Memory B cell (primary cell): ENCODE results near the gene EGFL7.

ENCODE experiments used
- ATAC-seq: fragments of 150-1000 bp; cut with Tn5 transposase; 2 replicates; pipeline ENCODE4 v1.10.0; 2021; ENCODE audit warnings: low read depth, mild to moderate bottlenecking, moderate library complexity
- DNase-seq, 2 donors: peaks; one replicate each; pipeline ENCODE4 v3.0.0; 2022; ENCODE audit warnings: low spot score in 2 of 2
- H3K27ac Mint-ChIP-seq: one replicate; pipeline ENCODE4 v1.8.0; 2022; ENCODE audit warnings: mild to moderate bottlenecking, moderate library complexity, mixed read lengths
- H3K27me3 Mint-ChIP-seq: one replicate; pipeline ENCODE4 v1.8.0; 2022; ENCODE audit warnings: mixed read lengths
- H3K36me3 Mint-ChIP-seq: one replicate; pipeline ENCODE4 v1.8.0; 2022; ENCODE audit warnings: mild to moderate bottlenecking, mixed read lengths
- H3K4me1 Mint-ChIP-seq: one replicate; pipeline ENCODE4 v1.8.0; 2022; ENCODE audit warnings: mixed read lengths
- H3K4me3 Mint-ChIP-seq: one replicate; pipeline ENCODE4 v1.8.0; 2022; ENCODE audit warnings: mild to moderate bottlenecking, moderate library complexity, mixed read lengths
- H3K9me3 Mint-ChIP-seq: one replicate; pipeline ENCODE4 v1.8.0; 2022; ENCODE audit warnings: mixed read lengths

Gene EGFL7

GRCh38 chr9:136657974-136658848, 4.5 kb upstream of the EGFL7 start:
- Mint-ChIP-seq H3K9me3 (no peaks in the 10 kb centered on the region), H3K36me3 (no peaks in the 10 kb centered on the region), H3K27ac (peak overlapping the region; percentile 45), H3K4me1 (peaks cover 9% of the 10 kb centered on the region), H3K4me3 (no peak overlapping the region), H3K27me3 (peaks cover 17% of the 10 kb centered on the region)
- no peak for ATAC-seq
- peak in 1 of 2 donors; percentile 32 for DNase-seq

- H3K9me3 Mint-ChIP-seq = no peaks in the 10 kb centered on the region
- DNase-seq (peak in 1 of 2 donors; percentile 39), ATAC-seq (no peak)
- peaks cover 9% of the 10 kb centered on the region for H3K4me1 Mint-ChIP-seq
- H3K4me3 Mint-ChIP-seq = no peak overlapping the region
- no peaks in the 10 kb centered on the region for H3K36me3 Mint-ChIP-seq
- no peak overlapping the region for H3K27ac Mint-ChIP-seq
- peaks cover 19% of the 10 kb centered on the region for H3K27me3 Mint-ChIP-seq
Measured at GRCh38 chr9:136658849-136659535, 3.7 kb upstream of the EGFL7 start.

GRCh38 chr9:136659861-136660784, 2.6 kb upstream of the EGFL7 start:
- ATAC-seq (no peak), DNase-seq (peak in 1 of 2 donors; percentile 29)
- Mint-ChIP-seq H3K4me1 (peaks cover 12% of the 10 kb centered on the region), H3K4me3 (no peak overlapping the region), H3K36me3 (no peaks in the 10 kb centered on the region), H3K27me3 (peaks cover 19% of the 10 kb centered on the region), H3K9me3 (no peaks in the 10 kb centered on the region), H3K27ac (no peak overlapping the region)

GRCh38 chr9:136660971-136661550, 1.7 kb upstream of the EGFL7 start:
- no peak for ATAC-seq
- peaks cover 18% of the 10 kb centered on the region for H3K27me3 Mint-ChIP-seq
- no peaks in the 10 kb centered on the region for H3K36me3 Mint-ChIP-seq
- peak in 1 of 2 donors; percentile 33 for DNase-seq
- H3K27ac Mint-ChIP-seq = no peak overlapping the region
- H3K4me3 Mint-ChIP-seq = no peak overlapping the region
- peaks cover 13% of the 10 kb centered on the region for H3K4me1 Mint-ChIP-seq
- no peaks in the 10 kb centered on the region for H3K9me3 Mint-ChIP-seq

GRCh38 chr9:136661641-136662325, 933 bp upstream of the EGFL7 start:
- Mint-ChIP-seq H3K27ac (no peak overlapping the region), H3K27me3 (peaks cover 18% of the 10 kb centered on the region), H3K9me3 (no peaks in the 10 kb centered on the region), H3K36me3 (no peaks in the 10 kb centered on the region), H3K4me3 (no peak overlapping the region), H3K4me1 (peaks cover 13% of the 10 kb centered on the region)
- no peak for DNase-seq
- ATAC-seq = no peak

- Mint-ChIP-seq H3K9me3 (no peaks in the 10 kb centered on the region), H3K27ac (no peak overlapping the region), H3K4me1 (peaks cover 13% of the 10 kb centered on the region), H3K4me3 (no peak overlapping the region), H3K27me3 (peaks cover 16% of the 10 kb centered on the region), H3K36me3 (no peaks in the 10 kb centered on the region)
- no peak for ATAC-seq
- DNase-seq = no peak
Measured at GRCh38 chr9:136662326-136662655, 425 bp upstream of the EGFL7 start.

GRCh38 chr9:136664000-136664915, 1.5 kb downstream of the EGFL7 start:
- Mint-ChIP-seq H3K4me3 (peak overlapping the region; percentile 85), H3K27me3 (peaks cover 10% of the 10 kb centered on the region), H3K9me3 (no peaks in the 10 kb centered on the region), H3K27ac (no peak overlapping the region), H3K4me1 (peaks cover 7% of the 10 kb centered on the region), H3K36me3 (no peaks in the 10 kb centered on the region)
- ATAC-seq = no peak
- no peak for DNase-seq

GRCh38 chr9:136665111-136665703, 2.5 kb downstream of the EGFL7 start:
- H3K9me3 Mint-ChIP-seq = no peaks in the 10 kb centered on the region
- H3K27ac Mint-ChIP-seq = no peak overlapping the region
- peaks cover 7% of the 10 kb centered on the region for H3K4me1 Mint-ChIP-seq
- ATAC-seq (peak; percentile 32), DNase-seq (peak in 1 of 2 donors; percentile 41)
- peaks cover 9% of the 10 kb centered on the region for H3K27me3 Mint-ChIP-seq
- peak overlapping the region; percentile 85 for H3K4me3 Mint-ChIP-seq
- no peaks in the 10 kb centered on the region for H3K36me3 Mint-ChIP-seq

- Mint-ChIP-seq H3K4me1 (peaks cover 7% of the 10 kb centered on the region), H3K27ac (no peak overlapping the region), H3K27me3 (peaks cover 8% of the 10 kb centered on the region), H3K4me3 (no peak overlapping the region), H3K9me3 (no peaks in the 10 kb centered on the region), H3K36me3 (no peaks in the 10 kb centered on the region)
- ATAC-seq (peak; percentile 47), DNase-seq (peak in 1 of 2 donors; percentile 47)
Measured at GRCh38 chr9:136665704-136666371, 3.1 kb downstream of the EGFL7 start.

- Mint-ChIP-seq H3K4me1 (peaks cover 9% of the 10 kb centered on the region), H3K4me3 (peak overlapping the region; percentile 69), H3K36me3 (no peaks in the 10 kb centered on the region), H3K27ac (peak overlapping the region; percentile 31), H3K27me3 (peaks cover 10% of the 10 kb centered on the region), H3K9me3 (no peaks in the 10 kb centered on the region)
- DNase-seq (no peak), ATAC-seq (no peak)
Measured at GRCh38 chr9:136666372-136667213, 3.9 kb downstream of the EGFL7 start.
